Neural cell (in vitro differentiated cells): ENCODE data around the gene OGFOD3.

ENCODE experiments used
- CTCF ChIP-seq: fragments of 450-650 bp; IDR thresholded peaks from 2 replicates; pipeline ENCODE4 v1.5.1; 2014; ENCODE audit warnings: antibody characterized with exemption, mild to moderate bottlenecking, moderate library complexity; ENCODE audit not compliant: poor library complexity, severe bottlenecking
- EP300 ChIP-seq: fragments of 450-650 bp; conservative IDR thresholded peaks from 2 replicates; pipeline ENCODE4 v1.6.1; 2014; ENCODE audit warnings: antibody characterized with exemption, mild to moderate bottlenecking, moderate library complexity; ENCODE audit not compliant: poor library complexity, severe bottlenecking
- EZH2 ChIP-seq: fragments of 200-600, 300-800 bp; shearing (Covaris generic), sonication (generic); IDR thresholded peaks from 2 replicates; pipeline ENCODE4 v1.6.1; 2014; ENCODE audit warnings: antibody characterized with exemption, low read length, borderline replicate concordance, mild to moderate bottlenecking; ENCODE audit not compliant: insufficient read depth, poor library complexity, severe bottlenecking
- MXI1 ChIP-seq: fragments of 450-650 bp; conservative IDR thresholded peaks from 2 replicates; pipeline ENCODE4 v1.6.1; 2014; ENCODE audit warnings: antibody characterized with exemption, mild to moderate bottlenecking; ENCODE audit not compliant: poor library complexity, severe bottlenecking
- POLR2AphosphoS5 ChIP-seq: IDR thresholded peaks from 2 replicates; pipeline ENCODE4 v1.6.1; 2012
- RAD21 ChIP-seq: fragments of 450-650 bp; conservative IDR thresholded peaks from 2 replicates; pipeline ENCODE4 v1.6.1; 2014; ENCODE audit warnings: antibody characterized with exemption, mild to moderate bottlenecking, moderate library complexity
- SMC3 ChIP-seq: fragments of 450-650 bp; conservative IDR thresholded peaks from 2 replicates; pipeline ENCODE4 v1.6.1; 2014; ENCODE audit warnings: antibody characterized with exemption, mild to moderate bottlenecking, moderate library complexity; ENCODE audit not compliant: poor library complexity
- TAF1 ChIP-seq: IDR thresholded peaks from 2 replicates; pipeline ENCODE4 v1.6.1; 2012; ENCODE audit warnings: low read depth
- TF ChIP-seq, protein P1 (sequence below): IDR thresholded peaks from 2 replicates; pipeline ENCODE4 v1.6.1; 2012; ENCODE audit warnings: borderline replicate concordance

DNA sequence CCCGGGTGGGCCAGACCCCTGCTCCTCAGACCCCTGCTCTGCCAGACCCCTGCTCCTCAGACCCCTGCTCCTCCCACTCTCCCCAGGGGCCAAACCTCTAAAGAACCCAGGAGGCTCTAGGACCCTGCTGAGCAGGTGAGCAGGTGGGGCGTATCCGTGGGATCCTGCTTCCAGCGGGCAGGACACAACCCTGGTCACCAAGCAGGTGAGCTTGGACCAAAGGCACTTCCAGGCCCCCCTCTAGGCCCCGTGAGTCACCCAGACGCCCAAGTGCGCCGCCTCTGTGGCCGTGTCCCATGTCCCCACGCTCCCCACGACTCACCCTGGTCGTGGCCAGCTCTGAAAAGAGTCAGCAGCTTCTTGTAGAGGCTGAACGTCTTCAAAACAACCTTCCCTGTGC is 27.2 kb upstream of the OGFOD3 start:
- TF ChIP-seq, protein P1, sequence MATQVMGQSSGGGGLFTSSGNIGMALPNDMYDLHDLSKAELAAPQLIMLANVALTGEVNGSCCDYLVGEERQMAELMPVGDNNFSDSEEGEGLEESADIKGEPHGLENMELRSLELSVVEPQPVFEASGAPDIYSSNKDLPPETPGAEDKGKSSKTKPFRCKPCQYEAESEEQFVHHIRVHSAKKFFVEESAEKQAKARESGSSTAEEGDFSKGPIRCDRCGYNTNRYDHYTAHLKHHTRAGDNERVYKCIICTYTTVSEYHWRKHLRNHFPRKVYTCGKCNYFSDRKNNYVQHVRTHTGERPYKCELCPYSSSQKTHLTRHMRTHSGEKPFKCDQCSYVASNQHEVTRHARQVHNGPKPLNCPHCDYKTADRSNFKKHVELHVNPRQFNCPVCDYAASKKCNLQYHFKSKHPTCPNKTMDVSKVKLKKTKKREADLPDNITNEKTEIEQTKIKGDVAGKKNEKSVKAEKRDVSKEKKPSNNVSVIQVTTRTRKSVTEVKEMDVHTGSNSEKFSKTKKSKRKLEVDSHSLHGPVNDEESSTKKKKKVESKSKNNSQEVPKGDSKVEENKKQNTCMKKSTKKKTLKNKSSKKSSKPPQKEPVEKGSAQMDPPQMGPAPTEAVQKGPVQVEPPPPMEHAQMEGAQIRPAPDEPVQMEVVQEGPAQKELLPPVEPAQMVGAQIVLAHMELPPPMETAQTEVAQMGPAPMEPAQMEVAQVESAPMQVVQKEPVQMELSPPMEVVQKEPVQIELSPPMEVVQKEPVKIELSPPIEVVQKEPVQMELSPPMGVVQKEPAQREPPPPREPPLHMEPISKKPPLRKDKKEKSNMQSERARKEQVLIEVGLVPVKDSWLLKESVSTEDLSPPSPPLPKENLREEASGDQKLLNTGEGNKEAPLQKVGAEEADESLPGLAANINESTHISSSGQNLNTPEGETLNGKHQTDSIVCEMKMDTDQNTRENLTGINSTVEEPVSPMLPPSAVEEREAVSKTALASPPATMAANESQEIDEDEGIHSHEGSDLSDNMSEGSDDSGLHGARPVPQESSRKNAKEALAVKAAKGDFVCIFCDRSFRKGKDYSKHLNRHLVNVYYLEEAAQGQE: no peak
- no peak for TF ChIP-seq SMC3
- no peak for TF ChIP-seq CTCF
- TF ChIP-seq TAF1: no peak
- no peak for TF ChIP-seq EZH2
- no peak for TF ChIP-seq POLR2AphosphoS5
- TF ChIP-seq RAD21: no peak
- TF ChIP-seq EP300: no peak
- TF ChIP-seq MXI1: no peak
